Loucy (cell line): ENCODE data around the gene SDF4.

Experiments used
- CTCF ChIP-seq: fragments of 200-600 bp; sonication (generic); conservative IDR thresholded peaks from 2 replicates; pipeline ENCODE4 v1.5.1; 2014; ENCODE audit warnings: mild to moderate bottlenecking, antibody characterized with exemption, low read length
- EZH2phosphoT487 ChIP-seq: fragments of 200-600 bp; IDR thresholded peaks from 2 replicates; pipeline ENCODE4 v1.6.1; 2018; ENCODE audit warnings: antibody characterized with exemption, mild to moderate bottlenecking, moderate library complexity, borderline replicate concordance

GRCh38 chr1:1173793-1174415, 57.9 kb downstream of the SDF4 start, which contains the start of gene TTLL10:
- no peak for TF ChIP-seq CTCF
- TF ChIP-seq EZH2phosphoT487, result no peak
